Tibial nerve (tissue), 4 donors: Measurements from ENCODE around the gene KCNK4. TPM values are rescaled to one million over a fixed set of nuclear protein-coding genes. Genes with fewer than 3 reads are reported as not detected.

Experiments used
- DNase-seq, 2 donors: peaks; one replicate each; pipeline ENCODE4 v3.0.0-alpha.2; 2019; ENCODE audit warnings: low spot score in 2 of 2
- H3K27ac ChIP-seq, 4 donors: fragments of 200-600 bp; sonication (generic) in 3 of 4; one replicate each; pipeline ENCODE4 v1.5.1; 2017 to 2019; ENCODE audit warnings: mild to moderate bottlenecking in 1 of 4
- H3K27me3 ChIP-seq, 2 donors: fragments of 200-600 bp; sonication (generic) in 1 of 2; one replicate each; pipeline versions ENCODE4 v1.5.1 to v1.6.0; 2017 to 2019
- H3K36me3 ChIP-seq, 3 donors: fragments of 200-600 bp; sonication (generic); one replicate each; pipeline ENCODE4 v1.5.1; 2018 to 2019
- H3K4me1 ChIP-seq, 4 donors: fragments of 200-600 bp; sonication (generic) in 3 of 4; one replicate each; pipeline ENCODE4 v1.5.1; 2017 to 2019
- H3K4me3 ChIP-seq, 4 donors: fragments of 200-600 bp; sonication (generic) in 3 of 4; one replicate each; pipeline ENCODE4 v1.5.1; 2017 to 2019; ENCODE audit warnings: mild to moderate bottlenecking in 1 of 4, moderate library complexity in 1 of 4
- H3K9me3 ChIP-seq, 4 donors: fragments of 200-600 bp; sonication (generic) in 3 of 4; one replicate each; pipeline ENCODE4 v1.5.1; 2017 to 2019
- CTCF ChIP-seq, 5 experiments: fragments of 200-600 bp in 3 of 5; fragments of 450-650 bp in 2 of 5; sonication (generic) in 3 of 5; IDR thresholded peaks; one replicate each; pipeline ENCODE4 v1.5.1; 2016 to 2019; ENCODE audit warnings: antibody characterized with exemption in 5 of 5, mild to moderate bottlenecking in 3 of 5, moderate library complexity in 2 of 5
- EP300 ChIP-seq, 2 donors: sonication (generic); formaldehyde crosslinking; IDR thresholded peaks; one replicate each; pipeline ENCODE4 v1.6.1; 2017; ENCODE audit warnings: antibody characterized with exemption in 2 of 2, mild to moderate bottlenecking in 1 of 2
- POLR2A ChIP-seq, 2 donors: fragments of 450-650 bp; IDR thresholded peaks; one replicate each; pipeline ENCODE4 v1.6.1; 2017; ENCODE audit warnings: antibody characterized with exemption in 2 of 2, mild to moderate bottlenecking in 2 of 2, moderate library complexity in 2 of 2
- whole genome bisulfite sequencing, 2 donors: methylation state at CpG; one replicate each; pipeline ENCODE4 v1.1.5; 2018; 5-methylcytosine and 5-hydroxymethylcytosine counted together
- total RNA-seq, 4 donors: library from RNA; depleted of rRNA; stranded (reverse); fragments of >200 nt; gene quantifications; one replicate each; pipeline ENCODE4 v1.1.0, GENCODE V29; 2016

KCNK4 gene
- total RNA-seq, 4 donors from 2014 or later = 1.2 TPM; not detected in 3

GRCh38 chr11:64258356-64258755 lies 32.7 kb upstream of the KCNK4 start:
- no peak overlapping the region for H3K4me3 ChIP-seq
- no peaks in the 10 kb centered on the region for H3K9me3 ChIP-seq
- WGBS, 2 donors = 80 to 88% methylated on average over 17 to 24 of the region's 24 CpGs
- H3K36me3 ChIP-seq = peaks cover 0 to 88% (median 6%) of the 10 kb centered on the region in 3 donors
- no peak for TF ChIP-seq POLR2A (IDR thresholded peaks at IDR 0.05)
- no peak for TF ChIP-seq EP300 (IDR thresholded peaks at IDR 0.05)
- TF ChIP-seq CTCF (IDR thresholded peaks at IDR 0.05) = no peak
- peaks cover 0 to 9% (median under 1%) of the 10 kb centered on the region in 4 donors for H3K4me1 ChIP-seq
- H3K27me3 ChIP-seq = no peaks in the 10 kb centered on the region
- no peak overlapping the region for H3K27ac ChIP-seq
- DNase-seq = no peak

- H3K4me1 ChIP-seq = peaks cover 0 to 2% (median 0%) of the 10 kb centered on the region in 4 donors
- 88 to 90% methylated on average over 25 to 32 of the region's 32 CpGs for WGBS, 2 donors
- H3K36me3 ChIP-seq = peaks cover 0 to 95% (median 6%) of the 10 kb centered on the region in 3 donors
- no peaks in the 10 kb centered on the region for H3K27me3 ChIP-seq
- no peaks in the 10 kb centered on the region for H3K9me3 ChIP-seq
- no peak overlapping the region for H3K4me3 ChIP-seq
- no peak overlapping the region for H3K27ac ChIP-seq
- DNase-seq = no peak
- TF ChIP-seq EP300 (IDR thresholded peaks at IDR 0.05) (no peak), POLR2A (IDR thresholded peaks at IDR 0.05) (no peak), CTCF (IDR thresholded peaks at IDR 0.05) (no peak)
Measured at GRCh38 chr11:64258946-64259532, 32.1 kb upstream of the KCNK4 start.

DNA sequence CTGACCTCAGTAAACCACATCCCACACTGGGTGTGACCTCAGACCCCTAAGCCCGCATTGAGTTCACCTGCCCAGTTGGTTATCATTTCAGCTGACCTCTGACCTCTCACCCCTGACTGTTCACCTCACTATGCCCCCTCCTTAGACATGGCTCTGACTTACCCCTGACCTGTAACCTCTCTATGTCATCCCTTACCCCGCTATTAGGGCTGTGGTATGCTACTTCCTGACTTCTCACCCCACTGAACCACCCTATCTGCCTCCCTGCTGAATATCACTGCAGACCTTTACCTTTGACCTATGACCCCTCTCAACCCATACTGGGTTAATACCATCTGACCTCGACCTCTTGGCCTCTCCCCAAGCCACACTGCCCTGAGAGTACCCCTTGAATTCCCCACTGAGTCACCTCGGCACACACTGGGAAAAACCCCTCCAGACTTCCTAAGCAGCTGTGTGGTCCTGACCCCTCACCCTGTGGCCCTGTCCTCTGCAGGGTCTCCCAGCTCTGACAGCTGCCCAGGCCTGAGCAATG lies 31.5 kb upstream of the KCNK4 start:
- 68 to 77% methylated on average over 4 of the region's 4 CpGs for WGBS, 2 donors
- H3K36me3 ChIP-seq = peaks cover 0 to 98% (median 6%) of the 10 kb centered on the region in 3 donors
- H3K27me3 ChIP-seq = no peaks in the 10 kb centered on the region
- no peak overlapping the region for H3K4me3 ChIP-seq
- no peak overlapping the region for H3K27ac ChIP-seq
- no peaks in the 10 kb centered on the region for H3K4me1 ChIP-seq
- H3K9me3 ChIP-seq = no peaks in the 10 kb centered on the region
- TF ChIP-seq EP300 (IDR thresholded peaks at IDR 0.05) (no peak), CTCF (IDR thresholded peaks at IDR 0.05) (no peak), POLR2A (IDR thresholded peaks at IDR 0.05) (no peak)
- DNase-seq = no peak

DNA sequence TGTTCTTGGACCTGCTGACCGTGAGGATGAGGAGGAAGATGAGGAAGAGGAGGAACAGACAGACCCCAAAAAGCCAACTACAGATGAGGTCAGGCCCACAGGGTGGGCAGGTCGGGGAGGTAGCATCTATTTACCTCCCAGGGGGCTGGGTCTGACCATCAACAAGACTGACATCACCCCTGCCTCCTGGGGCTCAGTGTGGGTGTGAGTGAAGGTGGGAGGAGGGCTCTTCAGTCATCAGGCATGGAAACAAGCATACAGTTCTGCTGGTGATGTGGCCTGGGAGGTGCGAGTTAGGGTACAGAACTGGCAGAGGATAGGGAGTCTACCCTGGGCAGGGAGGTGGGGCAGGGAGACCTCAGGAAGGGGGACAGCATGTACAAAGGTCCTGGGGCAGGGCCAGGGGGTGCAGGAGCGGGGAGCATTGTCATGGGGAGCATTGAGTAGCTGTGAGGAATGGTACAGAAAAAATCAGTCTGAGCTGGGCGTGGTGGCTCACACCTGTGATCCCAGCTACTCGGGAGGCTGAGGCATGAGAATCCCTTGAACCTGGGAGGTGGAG lies 30.9 kb upstream of the KCNK4 start:
- H3K36me3 ChIP-seq = peaks cover 0 to 98% (median 6%) of the 10 kb centered on the region in 3 donors
- WGBS, 2 donors = 89 to 95% methylated on average over 6 of the region's 6 CpGs
- TF ChIP-seq CTCF (IDR thresholded peaks at IDR 0.05) (no peak), EP300 (IDR thresholded peaks at IDR 0.05) (no peak), POLR2A (IDR thresholded peaks at IDR 0.05) (no peak)

DNA sequence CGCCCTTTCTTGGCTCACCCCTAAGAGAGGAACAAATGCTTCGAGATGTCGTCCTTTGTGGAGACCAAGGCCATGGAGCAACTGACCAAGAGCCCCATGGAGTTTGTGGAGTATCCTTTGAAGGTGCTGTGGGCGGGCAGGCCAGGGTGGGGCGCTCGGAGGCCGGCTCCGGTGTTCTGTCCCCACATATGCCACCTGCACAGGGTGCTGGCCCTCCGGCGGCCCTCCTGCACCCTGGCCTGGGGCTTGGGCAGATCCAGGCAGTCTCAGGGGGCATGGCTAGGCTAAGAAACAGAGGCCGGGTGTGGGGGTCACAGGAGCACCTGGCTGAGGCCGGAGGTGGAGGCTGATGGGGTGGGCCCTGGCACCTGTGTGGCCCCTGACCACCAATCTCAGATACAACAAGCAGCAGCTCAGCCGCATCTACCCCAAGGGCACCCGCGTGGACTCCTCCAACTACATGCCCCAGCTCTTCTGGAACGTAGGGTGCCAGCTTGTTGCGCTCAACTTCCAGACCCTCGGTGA lies 29.5 kb upstream of the KCNK4 start:
- Histone ChIP-seq H3K27ac (no peak overlapping the region), H3K36me3 (peaks cover 0 to 98% (median 6%) of the 10 kb centered on the region in 3 donors), H3K4me3 (no peak overlapping the region), H3K4me1 (no peaks in the 10 kb centered on the region), H3K9me3 (no peaks in the 10 kb centered on the region), H3K27me3 (no peaks in the 10 kb centered on the region)
- TF ChIP-seq POLR2A (IDR thresholded peaks at IDR 0.05) (no peak), EP300 (IDR thresholded peaks at IDR 0.05) (no peak), CTCF (IDR thresholded peaks at IDR 0.05) (no peak)
- DNase-seq = no peak
- WGBS, 2 donors = 90 to 92% methylated on average over 15 to 17 of the region's 18 CpGs

More for the DNA sequence above, 30.9 kb upstream of the KCNK4 start:
- no peaks in the 10 kb centered on the region for H3K4me1 ChIP-seq
- no peak for DNase-seq
- H3K4me3 ChIP-seq = no peak overlapping the region
- H3K27ac ChIP-seq = no peak overlapping the region
- no peaks in the 10 kb centered on the region for H3K9me3 ChIP-seq
- no peaks in the 10 kb centered on the region for H3K27me3 ChIP-seq
